ENCODE measurements around the gene OSBPL1A.

DNA sequence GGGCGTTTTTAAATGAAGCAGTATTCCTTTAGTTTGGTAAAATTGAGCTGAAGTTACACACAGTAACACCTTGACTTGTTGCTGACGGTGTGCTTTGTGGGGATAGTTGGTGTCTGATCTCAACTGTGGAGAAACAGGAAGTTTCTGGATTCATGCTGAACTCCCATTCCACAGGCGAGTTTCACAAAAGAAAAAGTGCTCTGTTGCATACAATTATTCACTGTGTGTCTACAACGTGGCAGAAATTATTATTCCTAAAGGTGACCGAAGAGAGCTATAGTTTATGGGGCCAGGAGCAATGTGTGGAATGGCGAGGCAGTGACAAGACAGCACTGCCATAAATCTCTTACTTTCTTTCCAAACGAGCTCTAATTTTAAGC is 259.2 kb downstream of the OSBPL1A start:
- TF ChIP-seq POLR2A (IDR thresholded peaks at IDR 0.05) = no peak
- TF ChIP-seq, protein P1, sequence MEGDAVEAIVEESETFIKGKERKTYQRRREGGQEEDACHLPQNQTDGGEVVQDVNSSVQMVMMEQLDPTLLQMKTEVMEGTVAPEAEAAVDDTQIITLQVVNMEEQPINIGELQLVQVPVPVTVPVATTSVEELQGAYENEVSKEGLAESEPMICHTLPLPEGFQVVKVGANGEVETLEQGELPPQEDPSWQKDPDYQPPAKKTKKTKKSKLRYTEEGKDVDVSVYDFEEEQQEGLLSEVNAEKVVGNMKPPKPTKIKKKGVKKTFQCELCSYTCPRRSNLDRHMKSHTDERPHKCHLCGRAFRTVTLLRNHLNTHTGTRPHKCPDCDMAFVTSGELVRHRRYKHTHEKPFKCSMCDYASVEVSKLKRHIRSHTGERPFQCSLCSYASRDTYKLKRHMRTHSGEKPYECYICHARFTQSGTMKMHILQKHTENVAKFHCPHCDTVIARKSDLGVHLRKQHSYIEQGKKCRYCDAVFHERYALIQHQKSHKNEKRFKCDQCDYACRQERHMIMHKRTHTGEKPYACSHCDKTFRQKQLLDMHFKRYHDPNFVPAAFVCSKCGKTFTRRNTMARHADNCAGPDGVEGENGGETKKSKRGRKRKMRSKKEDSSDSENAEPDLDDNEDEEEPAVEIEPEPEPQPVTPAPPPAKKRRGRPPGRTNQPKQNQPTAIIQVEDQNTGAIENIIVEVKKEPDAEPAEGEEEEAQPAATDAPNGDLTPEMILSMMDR (IDR thresholded peaks at IDR 0.05) = no peak

Data from heart left ventricle (tissue), 13 donors.